Measurements from ENCODE around the gene LRRC49.

The LRRC49 gene

DNA sequence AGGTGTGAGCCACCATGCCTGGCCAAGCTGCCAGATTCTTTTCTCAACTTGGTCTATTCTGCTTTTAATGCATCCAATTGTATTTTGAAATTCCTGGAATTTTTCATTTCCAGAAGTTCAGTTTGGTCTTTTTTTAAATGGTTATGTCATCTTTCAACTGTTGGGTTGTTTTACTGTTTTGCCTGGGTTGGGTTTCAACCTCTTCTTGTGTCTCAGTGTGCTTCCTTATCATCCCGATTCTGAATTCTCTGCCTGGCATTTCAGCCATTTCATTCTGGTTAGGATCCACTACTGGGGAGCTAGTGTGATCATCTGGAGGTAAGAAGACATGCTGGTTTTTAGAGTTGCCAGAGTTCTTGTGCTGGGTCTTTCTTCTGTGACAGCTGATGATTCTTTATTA is 61.5 kb downstream of the LRRC49 start:
- no peak overlapping the region for H3K4me3 ChIP-seq (ENCODE audit: insufficient read depth, low read depth, low read length)
- H3K4me1 ChIP-seq (ENCODE audit: control insufficient read depth, insufficient read depth, low read length) = no peaks in the 10 kb centered on the region
- H3K27me3 ChIP-seq (ENCODE audit: control insufficient read depth, insufficient read depth, low read length, poor library complexity, severe bottlenecking) = no peaks in the 10 kb centered on the region
- 90 to 100% methylated on average over 1 of the region's 1 CpG for WGBS, 2 experiments
- no peaks in the 10 kb centered on the region for H3K36me3 ChIP-seq (ENCODE audit: control insufficient read depth, insufficient read depth, low read length)
- no peaks in the 10 kb centered on the region for H3K9me3 ChIP-seq (ENCODE audit: control insufficient read depth, low read length)
- H3K27ac ChIP-seq (ENCODE audit: insufficient read depth, low read depth, low read length, poor library complexity, severe bottlenecking) = no peak overlapping the region

- WGBS, 2 experiments = 89 to 90% methylated on average over 6 of the region's 6 CpGs
- no peak overlapping the region for H3K27ac ChIP-seq (ENCODE audit: insufficient read depth, low read depth, low read length, poor library complexity, severe bottlenecking)
- H3K27me3 ChIP-seq (ENCODE audit: control insufficient read depth, insufficient read depth, low read length, poor library complexity, severe bottlenecking) = no peaks in the 10 kb centered on the region
- H3K4me1 ChIP-seq (ENCODE audit: control insufficient read depth, insufficient read depth, low read length) = no peaks in the 10 kb centered on the region
- H3K9me3 ChIP-seq (ENCODE audit: control insufficient read depth, low read length) = no peaks in the 10 kb centered on the region
- no peaks in the 10 kb centered on the region for H3K36me3 ChIP-seq (ENCODE audit: control insufficient read depth, insufficient read depth, low read length)
- no peak overlapping the region for H3K4me3 ChIP-seq (ENCODE audit: insufficient read depth, low read depth, low read length)
These were observed 62.1 kb downstream of the LRRC49 start for GRCh38 chr15:70954733-70955132.

- Histone ChIP-seq H3K4me1 (ENCODE audit: control insufficient read depth, insufficient read depth, low read length) (no peaks in the 10 kb centered on the region), H3K9me3 (ENCODE audit: control insufficient read depth, low read length) (no peaks in the 10 kb centered on the region), H3K27me3 (ENCODE audit: control insufficient read depth, insufficient read depth, low read length, poor library complexity, severe bottlenecking) (no peaks in the 10 kb centered on the region), H3K4me3 (ENCODE audit: insufficient read depth, low read depth, low read length) (no peak overlapping the region), H3K27ac (ENCODE audit: insufficient read depth, low read depth, low read length, poor library complexity, severe bottlenecking) (no peak overlapping the region), H3K36me3 (ENCODE audit: control insufficient read depth, insufficient read depth, low read length) (no peaks in the 10 kb centered on the region)
These were observed 62.5 kb downstream of the LRRC49 start for GRCh38 chr15:70955151-70955550.

- WGBS, 2 experiments = 92 to 93% methylated on average over 2 of the region's 3 CpGs
- Histone ChIP-seq H3K36me3 (ENCODE audit: control insufficient read depth, insufficient read depth, low read length) (no peaks in the 10 kb centered on the region), H3K27me3 (ENCODE audit: control insufficient read depth, insufficient read depth, low read length, poor library complexity, severe bottlenecking) (no peaks in the 10 kb centered on the region), H3K4me1 (ENCODE audit: control insufficient read depth, insufficient read depth, low read length) (no peaks in the 10 kb centered on the region), H3K9me3 (ENCODE audit: control insufficient read depth, low read length) (no peaks in the 10 kb centered on the region), H3K27ac (ENCODE audit: insufficient read depth, low read depth, low read length, poor library complexity, severe bottlenecking) (no peak overlapping the region), H3K4me3 (ENCODE audit: insufficient read depth, low read depth, low read length) (no peak overlapping the region)
These were observed 63.8 kb downstream of the LRRC49 start for GRCh38 chr15:70956201-70956995.

GRCh38 chr15:70962084-70962483 is 69.5 kb downstream of the LRRC49 start:
- H3K4me1 ChIP-seq (ENCODE audit: control insufficient read depth, insufficient read depth, low read length) = no peaks in the 10 kb centered on the region
- H3K36me3 ChIP-seq (ENCODE audit: control insufficient read depth, insufficient read depth, low read length) = no peaks in the 10 kb centered on the region
- no peaks in the 10 kb centered on the region for H3K27me3 ChIP-seq (ENCODE audit: control insufficient read depth, insufficient read depth, low read length, poor library complexity, severe bottlenecking)
- H3K9me3 ChIP-seq (ENCODE audit: control insufficient read depth, low read length) = no peaks in the 10 kb centered on the region
- H3K4me3 ChIP-seq (ENCODE audit: insufficient read depth, low read depth, low read length) = no peak overlapping the region
- H3K27ac ChIP-seq (ENCODE audit: insufficient read depth, low read depth, low read length, poor library complexity, severe bottlenecking) = no peak overlapping the region

- no peaks in the 10 kb centered on the region for H3K36me3 ChIP-seq (ENCODE audit: control insufficient read depth, insufficient read depth, low read length)
- no peaks in the 10 kb centered on the region for H3K27me3 ChIP-seq (ENCODE audit: control insufficient read depth, insufficient read depth, low read length, poor library complexity, severe bottlenecking)
- no peak overlapping the region for H3K27ac ChIP-seq (ENCODE audit: insufficient read depth, low read depth, low read length, poor library complexity, severe bottlenecking)
- H3K4me3 ChIP-seq (ENCODE audit: insufficient read depth, low read depth, low read length) = no peak overlapping the region
- no peaks in the 10 kb centered on the region for H3K9me3 ChIP-seq (ENCODE audit: control insufficient read depth, low read length)
- H3K4me1 ChIP-seq (ENCODE audit: control insufficient read depth, insufficient read depth, low read length) = no peaks in the 10 kb centered on the region
- WGBS, 2 experiments = 88 to 100% methylated on average over 1 of the region's 1 CpG
These were observed 70.6 kb downstream of the LRRC49 start for GRCh38 chr15:70963199-70963598.

DNA sequence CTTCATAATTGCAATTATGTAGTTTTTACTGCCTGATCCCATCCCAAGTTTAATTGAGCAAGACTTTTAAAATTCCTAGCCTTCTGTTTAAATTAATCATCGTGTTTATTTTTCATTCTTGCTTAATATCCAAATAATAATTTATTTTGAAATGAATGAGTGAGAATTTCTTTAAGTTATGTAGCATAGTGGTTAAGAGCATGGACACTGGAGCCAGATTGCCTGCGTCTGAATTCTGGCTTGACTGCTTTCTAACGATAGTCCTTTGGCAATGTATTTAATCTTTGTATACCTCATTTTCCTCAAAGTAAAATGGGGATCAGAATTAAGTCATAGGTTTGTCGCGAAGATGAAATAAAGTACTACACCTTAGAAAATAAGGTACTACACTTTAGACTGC is 71.4 kb downstream of the LRRC49 start:
- Histone ChIP-seq H3K27ac (ENCODE audit: insufficient read depth, low read depth, low read length, poor library complexity, severe bottlenecking) (no peak overlapping the region), H3K27me3 (ENCODE audit: control insufficient read depth, insufficient read depth, low read length, poor library complexity, severe bottlenecking) (no peaks in the 10 kb centered on the region), H3K4me1 (ENCODE audit: control insufficient read depth, insufficient read depth, low read length) (no peaks in the 10 kb centered on the region), H3K4me3 (ENCODE audit: insufficient read depth, low read depth, low read length) (no peak overlapping the region), H3K36me3 (ENCODE audit: control insufficient read depth, insufficient read depth, low read length) (no peaks in the 10 kb centered on the region), H3K9me3 (ENCODE audit: control insufficient read depth, low read length) (no peaks in the 10 kb centered on the region)
- WGBS, 2 experiments = 98 to 100% methylated on average over 2 to 4 of the region's 5 CpGs

GRCh38 chr15:70964686-70965085 is 72.1 kb downstream of the LRRC49 start:
- Histone ChIP-seq H3K4me3 (ENCODE audit: insufficient read depth, low read depth, low read length) (no peak overlapping the region), H3K36me3 (ENCODE audit: control insufficient read depth, insufficient read depth, low read length) (no peaks in the 10 kb centered on the region), H3K27me3 (ENCODE audit: control insufficient read depth, insufficient read depth, low read length, poor library complexity, severe bottlenecking) (no peaks in the 10 kb centered on the region), H3K4me1 (ENCODE audit: control insufficient read depth, insufficient read depth, low read length) (no peaks in the 10 kb centered on the region), H3K27ac (ENCODE audit: insufficient read depth, low read depth, low read length, poor library complexity, severe bottlenecking) (no peak overlapping the region), H3K9me3 (ENCODE audit: control insufficient read depth, low read length) (no peaks in the 10 kb centered on the region)
- WGBS, 2 experiments = 91 to 94% methylated on average over 1 of the region's 1 CpG

GRCh38 chr15:70967646-70968045 is 75.0 kb downstream of the LRRC49 start:
- Histone ChIP-seq H3K4me1 (ENCODE audit: control insufficient read depth, insufficient read depth, low read length) (no peaks in the 10 kb centered on the region), H3K4me3 (ENCODE audit: insufficient read depth, low read depth, low read length) (no peak overlapping the region), H3K27ac (ENCODE audit: insufficient read depth, low read depth, low read length, poor library complexity, severe bottlenecking) (no peak overlapping the region), H3K27me3 (ENCODE audit: control insufficient read depth, insufficient read depth, low read length, poor library complexity, severe bottlenecking) (no peaks in the 10 kb centered on the region), H3K36me3 (ENCODE audit: control insufficient read depth, insufficient read depth, low read length) (no peaks in the 10 kb centered on the region), H3K9me3 (ENCODE audit: control insufficient read depth, low read length) (no peaks in the 10 kb centered on the region)
- WGBS, 2 experiments = 100% methylated on average over 1 of the region's 1 CpG

DNA sequence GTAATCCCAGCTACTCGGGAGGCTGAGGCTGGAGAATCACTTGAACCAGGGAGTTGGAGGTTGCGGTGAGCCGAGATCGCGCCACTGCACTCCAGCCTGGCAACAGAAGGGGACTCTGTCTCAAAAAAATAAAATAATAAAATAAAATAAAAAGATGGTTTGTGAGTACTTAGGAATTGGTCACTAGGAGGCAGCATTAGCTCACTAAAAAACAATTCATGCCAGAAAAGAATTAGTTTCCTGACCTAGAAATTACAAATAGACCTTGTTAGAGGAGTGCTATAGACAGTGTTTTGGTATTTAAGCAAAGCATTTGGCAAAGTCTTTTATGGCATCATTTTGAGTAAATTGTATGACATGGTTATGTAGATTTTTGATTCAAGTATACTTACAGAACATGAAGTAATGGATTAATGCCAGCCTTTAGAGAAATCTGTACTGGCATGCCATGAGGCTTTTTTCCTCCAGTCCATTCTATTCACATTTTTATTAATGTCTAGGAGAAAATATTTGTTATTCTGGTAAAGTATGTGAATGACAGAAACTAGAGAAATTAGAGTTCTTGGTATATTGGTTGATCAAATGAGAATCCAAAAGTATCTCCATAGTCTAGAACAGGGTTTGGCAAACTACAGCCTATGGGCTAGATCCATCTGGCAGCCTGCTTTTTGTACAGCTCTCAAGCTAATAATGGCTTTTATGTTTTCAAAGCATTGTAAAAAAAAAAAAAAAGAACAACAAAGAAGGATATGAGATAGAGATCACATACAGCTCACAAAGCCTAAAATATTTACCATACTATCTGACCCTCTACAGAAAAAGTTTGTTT is 81.6 kb downstream of the LRRC49 start:
- 69 to 74% methylated on average over 5 of the region's 5 CpGs for WGBS, 2 experiments
- Histone ChIP-seq H3K4me1 (ENCODE audit: control insufficient read depth, insufficient read depth, low read length) (no peaks in the 10 kb centered on the region), H3K36me3 (ENCODE audit: control insufficient read depth, insufficient read depth, low read length) (no peaks in the 10 kb centered on the region), H3K27ac (ENCODE audit: insufficient read depth, low read depth, low read length, poor library complexity, severe bottlenecking) (no peak overlapping the region), H3K27me3 (ENCODE audit: control insufficient read depth, insufficient read depth, low read length, poor library complexity, severe bottlenecking) (no peaks in the 10 kb centered on the region), H3K9me3 (ENCODE audit: control insufficient read depth, low read length) (no peaks in the 10 kb centered on the region), H3K4me3 (ENCODE audit: insufficient read depth, low read depth, low read length) (no peak overlapping the region)

Measured in ectodermal cell (in vitro differentiated cells).